ENCODE measurements around the gene CRIP2. TPM values are rescaled to one million over a fixed set of nuclear protein-coding genes. Genes with fewer than 3 reads are reported as not detected.

Gene CRIP2
- total and polyA plus RNA-seq, 7 experiments from 2014 or later = 0.65 to 180 (median 21.1) TPM

GRCh38 chr14:105497671-105498429, 23.2 kb downstream of the CRIP2 start:
- Mint-ChIP-seq H3K9me3 (no peaks in the 10 kb centered on the region), H3K4me1 (peaks cover 0 to 7% (median 0%) of the 10 kb centered on the region in 7 donors), H3K36me3 (no peaks in the 10 kb centered on the region), H3K27ac (peak overlapping the region in 1 of 9 donors; percentile 10), H3K4me3 (no peak overlapping the region), H3K27me3 (no peaks in the 10 kb centered on the region)
- no peak for ATAC-seq
- no peaks in the 10 kb centered on the region for H3K4me1 ChIP-seq (ENCODE audit: control insufficient read depth in 2 of 2, insufficient read depth in 2 of 2, low read length in 2 of 2)
- no peak for DNase-seq
- H3K27me3 ChIP-seq (ENCODE audit: control insufficient read depth in 2 of 2, insufficient read depth in 2 of 2, low read length in 2 of 2) = no peaks in the 10 kb centered on the region
- H3K9me3 ChIP-seq (ENCODE audit: control insufficient read depth in 2 of 3, low read length in 3 of 3) = no peaks in the 10 kb centered on the region
- intact Hi-C loops (cut with micrococcal nuclease) = loop anchor here in 1 of 2 donors (10.0 kb wide), 1 partner anchor 403 kb away; no protein-coding TSS in a partner anchor
- CTCF ChIA-PET = no interaction called here
- H3K27ac ChIP-seq (ENCODE audit: low read depth, low read length) = no peak overlapping the region
- POLR2A ChIA-PET = no interaction called here
- H3K36me3 ChIP-seq (ENCODE audit: control insufficient read depth in 2 of 3, insufficient read depth in 3 of 3, low read length in 3 of 3) = no peaks in the 10 kb centered on the region
- no peak overlapping the region for H3K4me3 ChIP-seq (ENCODE audit: low read length)

- Histone ChIP-seq H3K4me1 (ENCODE audit: control insufficient read depth in 2 of 2, insufficient read depth in 2 of 2, low read length in 2 of 2) (no peaks in the 10 kb centered on the region), H3K27me3 (ENCODE audit: control insufficient read depth in 2 of 2, insufficient read depth in 2 of 2, low read length in 2 of 2) (no peaks in the 10 kb centered on the region), H3K4me3 (ENCODE audit: low read length) (no peak overlapping the region), H3K9me3 (ENCODE audit: control insufficient read depth in 2 of 3, low read length in 3 of 3) (no peaks in the 10 kb centered on the region), H3K36me3 (ENCODE audit: control insufficient read depth in 2 of 3, insufficient read depth in 3 of 3, low read length in 3 of 3) (no peaks in the 10 kb centered on the region), H3K27ac (ENCODE audit: low read depth, low read length) (no peak overlapping the region)
- Mint-ChIP-seq H3K36me3 (no peaks in the 10 kb centered on the region), H3K27me3 (no peaks in the 10 kb centered on the region), H3K9me3 (peaks cover 0 to under 1% (median 0%) of the 10 kb centered on the region in 11 donors), H3K4me1 (peaks cover 0 to 4% (median 0%) of the 10 kb centered on the region in 7 donors), H3K27ac (peak overlapping the region in 1 of 9 donors; percentile 10), H3K4me3 (no peak overlapping the region)
- ATAC-seq (no peak), DNase-seq (no peak)
- ChIA-PET CTCF (no interaction called here), POLR2A (no interaction called here)
- intact Hi-C loops (cut with micrococcal nuclease) = loop anchor here in 1 of 2 donors (10.0 kb wide), 1 partner anchor 404 kb away; no protein-coding TSS in a partner anchor
These were observed 24.0 kb downstream of the CRIP2 start for GRCh38 chr14:105498430-105499255.

- Mint-ChIP-seq H3K27me3 (no peaks in the 10 kb centered on the region), H3K9me3 (peaks cover 0 to 2% (median 0%) of the 10 kb centered on the region in 11 donors), H3K27ac (peak overlapping the region in 1 of 9 donors; percentile 32), H3K36me3 (no peaks in the 10 kb centered on the region), H3K4me3 (no peak overlapping the region), H3K4me1 (peaks cover 0 to 4% (median 0%) of the 10 kb centered on the region in 7 donors)
- H3K36me3 ChIP-seq (ENCODE audit: control insufficient read depth in 2 of 3, insufficient read depth in 3 of 3, low read length in 3 of 3) = no peaks in the 10 kb centered on the region
- peak in 1 of 9 donors; percentile 21 for DNase-seq
- H3K4me1 ChIP-seq (ENCODE audit: control insufficient read depth in 2 of 2, insufficient read depth in 2 of 2, low read length in 2 of 2) = no peaks in the 10 kb centered on the region
- H3K9me3 ChIP-seq (ENCODE audit: control insufficient read depth in 2 of 3, low read length in 3 of 3) = no peaks in the 10 kb centered on the region
- H3K4me3 ChIP-seq (ENCODE audit: low read length) = no peak overlapping the region
- ATAC-seq = peak; percentile 4
- intact Hi-C loops (cut with micrococcal nuclease) = loop anchor here in 1 of 2 donors (10.0 kb wide), 1 partner anchor 405 kb away; no protein-coding TSS in a partner anchor
- no peak overlapping the region for H3K27ac ChIP-seq (ENCODE audit: low read depth, low read length)
- H3K27me3 ChIP-seq (ENCODE audit: control insufficient read depth in 2 of 2, insufficient read depth in 2 of 2, low read length in 2 of 2) = no peaks in the 10 kb centered on the region
- CTCF ChIA-PET = no interaction called here
- POLR2A ChIA-PET = no interaction called here
These were observed 24.8 kb downstream of the CRIP2 start for GRCh38 chr14:105499256-105500035.

- intact Hi-C loops (cut with micrococcal nuclease) = no loop called here
- peaks cover 0 to 2% (median 0%) of the 10 kb centered on the region in 7 donors for H3K4me1 Mint-ChIP-seq
- Histone ChIP-seq H3K4me1 (ENCODE audit: control insufficient read depth in 2 of 2, insufficient read depth in 2 of 2, low read length in 2 of 2) (no peaks in the 10 kb centered on the region), H3K4me3 (ENCODE audit: low read length) (no peak overlapping the region), H3K36me3 (ENCODE audit: control insufficient read depth in 2 of 3, insufficient read depth in 3 of 3, low read length in 3 of 3) (no peaks in the 10 kb centered on the region), H3K9me3 (ENCODE audit: control insufficient read depth in 2 of 3, low read length in 3 of 3) (no peaks in the 10 kb centered on the region), H3K27ac (ENCODE audit: low read depth, low read length) (no peak overlapping the region), H3K27me3 (ENCODE audit: control insufficient read depth in 2 of 2, insufficient read depth in 2 of 2, low read length in 2 of 2) (no peaks in the 10 kb centered on the region)
- ChIA-PET POLR2A (interaction anchor here (0.6 kb wide), 1 partner anchor 140 kb away, joined by 3 read pairs; no protein-coding TSS in a partner anchor), CTCF (no interaction called here)
- ATAC-seq (no peak), DNase-seq (no peak)
- H3K36me3 Mint-ChIP-seq = no peaks in the 10 kb centered on the region
- peak overlapping the region in 2 of 9 donors; percentile 22 to 48 for H3K27ac Mint-ChIP-seq
- H3K4me3 Mint-ChIP-seq = no peak overlapping the region
- no peaks in the 10 kb centered on the region for H3K27me3 Mint-ChIP-seq
- H3K9me3 Mint-ChIP-seq = peaks cover 0 to 2% (median 0%) of the 10 kb centered on the region in 11 donors
These were observed 25.6 kb downstream of the CRIP2 start for GRCh38 chr14:105500036-105500725.

GRCh38 chr14:105500726-105501101, 26.1 kb downstream of the CRIP2 start:
- H3K4me3 Mint-ChIP-seq = no peak overlapping the region
- H3K36me3 ChIP-seq (ENCODE audit: control insufficient read depth in 2 of 3, insufficient read depth in 3 of 3, low read length in 3 of 3) = no peaks in the 10 kb centered on the region
- H3K27ac Mint-ChIP-seq = no peak overlapping the region
- H3K4me3 ChIP-seq (ENCODE audit: low read length) = no peak overlapping the region
- no peak for ATAC-seq
- H3K27me3 Mint-ChIP-seq = no peaks in the 10 kb centered on the region
- H3K4me1 Mint-ChIP-seq = peaks cover 0 to 2% (median 0%) of the 10 kb centered on the region in 7 donors
- ChIA-PET POLR2A (no interaction called here), CTCF (no interaction called here)
- intact Hi-C loops (cut with micrococcal nuclease) = no loop called here
- H3K9me3 ChIP-seq (ENCODE audit: control insufficient read depth in 2 of 3, low read length in 3 of 3) = no peaks in the 10 kb centered on the region
- H3K27me3 ChIP-seq (ENCODE audit: control insufficient read depth in 2 of 2, insufficient read depth in 2 of 2, low read length in 2 of 2) = no peaks in the 10 kb centered on the region
- no peaks in the 10 kb centered on the region for H3K4me1 ChIP-seq (ENCODE audit: control insufficient read depth in 2 of 2, insufficient read depth in 2 of 2, low read length in 2 of 2)
- no peaks in the 10 kb centered on the region for H3K36me3 Mint-ChIP-seq
- H3K9me3 Mint-ChIP-seq = peaks cover 0 to 2% (median 0%) of the 10 kb centered on the region in 11 donors
- H3K27ac ChIP-seq (ENCODE audit: low read depth, low read length) = no peak overlapping the region
- no peak for DNase-seq

All from naive thymus-derived CD4-positive, alpha-beta T cell (primary cell).